ENCODE data around the gene BRD3.
"Not testable (repeated sequence)": the region's sequence is repeated elsewhere in the genome, so short reads cannot be mapped to it uniquely, and the experiment has no call there.

BRD3 gene

DNA sequence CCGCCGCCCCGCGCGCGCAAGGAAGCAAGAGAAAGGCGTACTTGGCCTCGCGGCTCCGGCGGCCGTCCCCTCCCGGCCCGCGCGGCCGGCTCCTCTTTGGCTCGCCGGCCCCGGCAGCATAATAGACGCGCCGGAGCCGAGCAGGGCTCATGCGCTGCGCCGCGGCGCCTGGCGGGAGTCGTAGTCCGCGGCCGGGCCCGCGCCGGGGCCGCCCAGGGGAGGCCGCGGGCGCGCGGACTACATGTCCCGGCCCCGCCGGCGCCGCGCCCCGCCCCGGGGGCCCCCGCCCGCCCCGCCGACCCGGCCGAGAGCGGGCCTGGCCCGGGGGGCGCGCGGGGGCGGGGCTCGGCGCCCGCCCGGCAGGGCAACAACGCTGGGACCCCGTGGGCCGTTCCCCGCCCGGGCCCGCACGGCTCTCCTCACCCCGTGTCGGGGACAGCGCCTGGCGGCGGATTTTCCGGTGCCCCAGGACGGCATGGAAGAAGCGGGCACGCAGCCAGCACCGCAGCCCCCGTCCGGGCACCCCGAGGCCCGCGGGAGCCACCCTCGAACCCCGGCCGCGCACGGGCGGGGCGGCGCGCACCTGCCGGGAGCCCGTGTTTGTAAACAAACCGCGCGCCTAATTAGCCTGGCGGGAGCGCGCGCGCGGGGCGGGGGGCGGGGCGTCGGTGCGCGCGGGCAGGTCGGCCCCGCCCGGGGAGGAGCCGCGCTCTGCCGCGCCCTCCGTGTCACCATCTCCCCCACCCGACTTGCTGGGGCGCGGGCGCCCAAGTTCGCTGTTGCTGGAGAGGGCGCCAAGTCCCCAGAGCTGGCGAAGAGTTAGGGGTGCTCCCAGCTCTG lies at the start of gene BRD3:
Gene BRD3 (minus strand): TSS at position 123 of the 840 bp plus-strand sequence. CDS start 14,549 bp downstream, outside the sequence.
- H3K9ac ChIP-seq = peak within 1 kb of the TSS; percentile 92 to 99 (median 95)
- peak within 1 kb of the TSS; percentile 74 to 99 (median 96) for H3K4me3 ChIP-seq
- peaks cover 32 to 44% (median 37%) of the 10 kb centered on the region in 11 experiments for H4K20me1 ChIP-seq
- TF ChIP-seq Cebpa-rat (IDR thresholded peaks at IDR 0.05) = no peak
- peaks cover 25 to 51% (median 42%) of the 10 kb centered on the region in 10 experiments for H3K4me1 ChIP-seq
- H3K4me2 ChIP-seq = peak within 1 kb of the TSS; percentile 92 to 100 (median 98)
- H3K27me3 ChIP-seq = peaks cover 0 to 14% (median 4%) of the 10 kb centered on the region in 11 experiments; a peak in 12 of 22 replicates
- H3K36me3 ChIP-seq = peaks cover 0 to 21% (median 2%) of the 10 kb centered on the region in 11 experiments; a peak in 6 of 22 replicates
- H3K9me3 ChIP-seq (replicated peaks in 1 of 11) = peaks cover 0 to 4% (median 0%) of the 10 kb centered on the region in 11 experiments; a peak in 2 of 22 replicates
- H3K27ac ChIP-seq = peak within 1 kb of the TSS; percentile 91 to 99 (median 96)

DNA sequence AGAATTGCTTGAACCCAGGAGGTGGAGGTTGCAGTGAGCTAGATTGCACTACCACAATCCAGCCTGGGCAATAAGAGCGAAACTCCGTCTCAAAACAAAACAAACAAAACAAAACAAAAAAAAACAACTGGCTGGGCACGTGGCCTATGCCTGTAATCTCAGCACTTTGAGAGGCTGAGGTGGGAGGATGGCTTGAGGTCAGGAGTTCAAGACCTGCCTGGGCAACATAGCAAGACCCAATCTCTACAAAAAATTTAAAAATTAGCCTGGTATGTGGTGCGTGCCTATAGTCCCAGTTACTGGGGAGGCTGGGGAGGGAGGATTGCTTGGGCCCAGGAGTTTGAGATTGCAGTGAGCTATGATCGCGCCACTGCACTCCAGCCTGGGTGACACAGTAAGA lies 44.7 kb upstream of the BRD3 start:
- no peak for TF ChIP-seq Cebpa-rat (IDR thresholded peaks at IDR 0.05)
- Histone ChIP-seq H3K27me3 (no peaks in the 10 kb centered on the region), H3K9ac (no peak overlapping the region), H3K27ac (no peak overlapping the region), H3K36me3 (no peaks in the 10 kb centered on the region), H4K20me1 (no peaks in the 10 kb centered on the region), H3K9me3 (replicated peaks in 1 of 11) (peaks cover 0 to 4% (median 0%) of the 10 kb centered on the region in 11 experiments; a peak in 2 of 22 replicates), H3K4me2 (no peak overlapping the region), H3K4me3 (no peak overlapping the region), H3K4me1 (peaks cover 0 to 22% (median 10%) of the 10 kb centered on the region in 10 experiments; a peak in 11 of 20 replicates)

GRCh38 chr9:134111064-134111463 lies 43.2 kb upstream of the BRD3 start:
- Histone ChIP-seq H3K9me3 (replicated peaks in 1 of 11) (peaks cover 0 to 4% (median 0%) of the 10 kb centered on the region in 11 experiments; a peak in 2 of 22 replicates), H3K27me3 (no peaks in the 10 kb centered on the region), H3K4me3 (no peak overlapping the region), H4K20me1 (no peaks in the 10 kb centered on the region), H3K27ac (peak overlapping the region in 3 of 11 experiments; percentile 15 to 39 (median 33); a peak in 2 of 22 replicates), H3K9ac (peak overlapping the region in 1 of 11 experiments; percentile 11; a peak in 1 of 22 replicates), H3K4me1 (peaks cover 0 to 22% (median 10%) of the 10 kb centered on the region in 10 experiments; a peak in 11 of 20 replicates), H3K36me3 (no peaks in the 10 kb centered on the region), H3K4me2 (peak overlapping the region in 9 of 11 experiments; percentile 1 to 66 (median 57); a peak in 15 of 22 replicates)
- no peak for TF ChIP-seq Cebpa-rat (IDR thresholded peaks at IDR 0.05)

GRCh38 chr9:134103391-134103998 lies 35.7 kb upstream of the BRD3 start:
- no peak overlapping the region for H3K27ac ChIP-seq
- H3K9me3 ChIP-seq (replicated peaks in 1 of 11) = peaks cover 0 to 13% (median 5%) of the 10 kb centered on the region in 11 experiments; a peak in 6 of 22 replicates
- no peaks in the 10 kb centered on the region for H4K20me1 ChIP-seq
- H3K4me3 ChIP-seq = no peak overlapping the region
- H3K4me2 ChIP-seq = no peak overlapping the region
- H3K27me3 ChIP-seq = no peaks in the 10 kb centered on the region
- H3K4me1 ChIP-seq = peaks cover 0 to 15% (median 7%) of the 10 kb centered on the region in 10 experiments; a peak in 10 of 20 replicates
- TF ChIP-seq Cebpa-rat (IDR thresholded peaks at IDR 0.05) = no peak
- H3K9ac ChIP-seq = no peak overlapping the region
- no peaks in the 10 kb centered on the region for H3K36me3 ChIP-seq

- Histone ChIP-seq H3K27ac (no peak overlapping the region), H3K36me3 (no peaks in the 10 kb centered on the region), H3K9ac (no peak overlapping the region; a peak in 1 of 22 replicates), H3K4me1 (peaks cover 0 to 15% (median 7%) of the 10 kb centered on the region in 10 experiments; a peak in 10 of 20 replicates), H3K27me3 (no peaks in the 10 kb centered on the region), H3K4me3 (no peak overlapping the region), H3K9me3 (replicated peaks in 1 of 11) (peaks cover 0 to 13% (median 5%) of the 10 kb centered on the region in 11 experiments; a peak in 6 of 22 replicates), H3K4me2 (peak overlapping the region in 5 of 11 experiments; percentile 22 to 73 (median 51); a peak in 7 of 22 replicates), H4K20me1 (no peaks in the 10 kb centered on the region)
- no peak for TF ChIP-seq Cebpa-rat (IDR thresholded peaks at IDR 0.05)
These were observed 33.9 kb upstream of the BRD3 start for GRCh38 chr9:134101623-134102149.

- H3K27me3 ChIP-seq = not testable (repeated sequence)
These were observed 33.3 kb upstream of the BRD3 start for GRCh38 chr9:134101133-134101532.

DNA sequence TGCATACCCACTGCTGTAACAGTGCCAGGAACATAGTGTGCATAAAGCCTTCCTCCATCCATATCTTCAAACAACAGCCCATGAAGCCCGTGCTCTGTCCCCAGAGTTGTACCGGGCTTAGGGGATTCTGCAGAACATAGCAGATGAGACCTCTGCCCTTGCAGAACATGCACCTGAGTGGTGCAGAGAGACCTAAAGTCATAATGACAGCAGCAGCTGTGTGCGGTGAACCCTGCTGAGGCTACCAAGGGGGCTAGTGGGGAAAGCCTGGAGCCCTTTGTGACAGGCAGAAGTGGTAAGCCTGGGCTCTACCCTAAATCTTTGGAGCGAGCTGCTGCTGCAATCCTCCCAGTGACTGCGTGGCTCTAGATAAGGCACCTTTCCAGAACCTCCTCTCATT lies 32.2 kb upstream of the BRD3 start:
- Histone ChIP-seq H3K27me3 (no peaks in the 10 kb centered on the region), H3K4me2 (no peak overlapping the region; a peak in 1 of 22 replicates), H3K9me3 (replicated peaks in 1 of 11) (peaks cover 0 to 11% (median 5%) of the 10 kb centered on the region in 11 experiments; a peak in 6 of 22 replicates), H3K9ac (no peak overlapping the region; a peak in 1 of 22 replicates), H3K27ac (no peak overlapping the region), H3K36me3 (no peaks in the 10 kb centered on the region), H4K20me1 (no peaks in the 10 kb centered on the region), H3K4me1 (peaks cover 0 to 15% (median 7%) of the 10 kb centered on the region in 10 experiments; a peak in 10 of 20 replicates), H3K4me3 (no peak overlapping the region)
- TF ChIP-seq Cebpa-rat (IDR thresholded peaks at IDR 0.05) = no peak

More at GRCh38 chr9:134101133-134101532, 33.3 kb upstream of the BRD3 start:
- H3K27ac ChIP-seq, H3K36me3 ChIP-seq, H4K20me1 ChIP-seq, H3K9ac ChIP-seq, H3K4me3 ChIP-seq: not testable (repeated sequence)
- Histone ChIP-seq H3K9me3 (replicated peaks in 1 of 11) (peaks cover 0 to 13% (median 5%) of the 10 kb centered on the region in 11 experiments; a peak in 6 of 22 replicates), H3K4me1 (peaks cover 0 to 15% (median 7%) of the 10 kb centered on the region in 10 experiments; a peak in 10 of 20 replicates), H3K4me2 (peak overlapping the region in 5 of 11 experiments; percentile 22 to 73 (median 51); a peak in 7 of 22 replicates)

GRCh38 chr9:134099123-134099761 lies 31.4 kb upstream of the BRD3 start:
- no peaks in the 10 kb centered on the region for H4K20me1 ChIP-seq
- H3K27ac ChIP-seq = no peak overlapping the region
- TF ChIP-seq Cebpa-rat (IDR thresholded peaks at IDR 0.05) = no peak
- H3K4me1 ChIP-seq = peaks cover 0 to 15% (median 7%) of the 10 kb centered on the region in 10 experiments; a peak in 10 of 20 replicates
- H3K9ac ChIP-seq = no peak overlapping the region
- H3K4me3 ChIP-seq = no peak overlapping the region
- H3K4me2 ChIP-seq = no peak overlapping the region
- no peaks in the 10 kb centered on the region for H3K36me3 ChIP-seq
- peaks cover 0 to 11% (median 5%) of the 10 kb centered on the region in 11 experiments; a peak in 5 of 22 replicates for H3K9me3 ChIP-seq (replicated peaks in 1 of 11)
- H3K27me3 ChIP-seq = no peaks in the 10 kb centered on the region

Data from BLaER1 treated with 17β-estradiol and CSF1 and Interleukin-3, amounts not matched to agents 10 nM and 100 nM (cell line).